GM23338 (cell line): ENCODE results near the gene INS. TPM values are rescaled to one million over a fixed set of nuclear protein-coding genes. Genes with fewer than 3 reads are reported as not detected.
A peak's percentile ranks its signal among the peaks of the same experiment; 100 is the strongest.

Experiments used
- microRNA counts: library from miRNA; unstranded; fragments of <30 nt; microRNA quantifications from one replicate; lab custom pipeline; 2017
- microRNA-seq: library from miRNA; unstranded; fragments of <30 nt; microRNA quantifications from one replicate; pipeline ENCODE4, GENCODE V29; 2017
- polyA plus RNA-seq: library from polyadenylated mRNA; unstranded; fragments of >200 nt; fragmentation: Nextera tagmentation; extraction: Ambion mirVana; gene quantifications from 2 replicates; pipeline ENCODE4 v1.2.1, GENCODE V29; 2016
- small RNA-seq: library from RNA; depleted of rRNA; stranded (forward); fragments of <200 nt; gene quantifications from one replicate; pipeline ENCODE3, GENCODE V24; 2014; ENCODE audit warnings: low replicate concordance
- total RNA-seq: library from RNA; depleted of rRNA; stranded (reverse); fragments of >200 nt; shearing (Covaris generic); gene quantifications from 2 replicates; pipeline ENCODE4 v1.2.3, GENCODE V29; 2014; rRNA removed

The INS gene
- total and polyA plus RNA-seq, 2 experiments from 2014 or later: not detected

MicroRNAs encoded within 50 kb of the gene (microRNA counts, 767-probe panel; counts per million panel counts)
- not detected for microRNA hsa-miR-483-3p (lab: Ali Mortazavi, UCI)
- not detected for microRNA hsa-miR-483-5p (lab: Ali Mortazavi, UCI)

Small RNA genes lying within 50 kb of the gene (microRNA-seq; reads per million reads assigned to microRNA genes)
- gene MIR4686 (not detected), gene MIR483 (6.9 reads per million, percentile 25 among the genes with 10 or more reads in this experiment)

Small RNA genes lying within 50 kb of the gene (small RNA-seq; reads per million reads assigned to genes)
- gene MIR4686 (not detected), gene MIR483 (not detected)

Other genes starting within 250 kb of the INS start
- not detected in 2 replicates for gene TNNT3, start 241.5 kb downstream of the INS start, total RNA-seq
- not detected in 2 replicates for gene TNNT3, start 241.5 kb downstream of the INS start, polyA plus RNA-seq
- gene MRPL23, start 213.9 kb downstream of the INS start, total RNA-seq: 63.3 and 91.5 TPM in 2 replicates
- 84.7 and 92.0 TPM in 2 replicates for gene MRPL23, start 213.9 kb downstream of the INS start, polyA plus RNA-seq
- 0.76 TPM in 1 of 2 replicates, not detected in the other for gene H19, start 163.4 kb downstream of the INS start, total RNA-seq
- gene H19, start 163.4 kb downstream of the INS start, polyA plus RNA-seq: 0.86 and 1.2 TPM in 2 replicates
- 0.70 and 1.4 TPM in 2 replicates for gene IGF2, start 21.8 kb downstream of the INS start, total RNA-seq
- gene IGF2, start 21.8 kb downstream of the INS start, polyA plus RNA-seq: 4.0 and 4.4 TPM in 2 replicates
- gene TH, start 10.6 kb upstream of the INS start, total RNA-seq: not detected in 2 replicates
- 0.34 TPM in 1 of 2 replicates, not detected in the other for gene TH, start 10.6 kb upstream of the INS start, polyA plus RNA-seq
- 1.6 and 2.6 TPM in 2 replicates for gene ASCL2, start 109.4 kb upstream of the INS start, total RNA-seq
- 0.57 and 0.73 TPM in 2 replicates for gene ASCL2, start 109.4 kb upstream of the INS start, polyA plus RNA-seq
- gene C11orf21, start 140.7 kb upstream of the INS start, total RNA-seq: not detected in 2 replicates
- gene C11orf21, start 140.7 kb upstream of the INS start, polyA plus RNA-seq: not detected in 2 replicates
- gene TSPAN32, start 140.8 kb upstream of the INS start, total RNA-seq: not detected in 2 replicates
- not detected in 2 replicates for gene TSPAN32, start 140.8 kb upstream of the INS start, polyA plus RNA-seq
- 290 and 346 TPM in 2 replicates for gene CD81, start 216.1 kb upstream of the INS start, total RNA-seq
- gene CD81, start 216.1 kb upstream of the INS start, polyA plus RNA-seq: 88.6 and 95.5 TPM in 2 replicates
- 27.7 and 44.3 TPM in 2 replicates for gene TSSC4, start 239.5 kb upstream of the INS start, total RNA-seq
- 27.5 and 31.3 TPM in 2 replicates for gene TSSC4, start 239.5 kb upstream of the INS start, polyA plus RNA-seq